GM23338 (cell line): ENCODE data around the gene ADAMTSL2. TPM values are rescaled to one million over a fixed set of nuclear protein-coding genes. Genes with fewer than 3 reads are reported as not detected.

ENCODE experiments used
- ATAC-seq: fragments of 200-7000 bp; cut with Tn5 transposase; 3 replicates; pipeline ENCODE4 v1.9.1; 2020
- DNase-seq: peaks from one replicate; pipeline ENCODE4 v3.0.0-alpha.2; 2015; ENCODE audit warnings: low spot score
- H2AFZ ChIP-seq: fragments of 200-600 bp; sonication (generic); 2 replicates; pipeline ENCODE4 v1.8.0; 2016; ENCODE audit warnings: antibody characterized with exemption, mild to moderate bottlenecking, moderate library complexity
- H3F3A ChIP-seq: fragments of 200-600 bp; sonication (generic); replicated peaks from 2 replicates; pipeline ENCODE4 v1.8.0; 2017; ENCODE audit warnings: antibody characterized with exemption, mixed run types, low read depth
- H3K27ac ChIP-seq: fragments of 200-600 bp; sonication (generic); 2 replicates; pipeline ENCODE4 v1.6.1; 2016; ENCODE audit warnings: low read depth
- H3K27me3 ChIP-seq: fragments of 200-600 bp; sonication (generic); 2 replicates; pipeline ENCODE4 v1.8.0; 2016; ENCODE audit warnings: mild to moderate bottlenecking, mixed run types, moderate library complexity; ENCODE audit not compliant: insufficient read depth
- H3K36me3 ChIP-seq: fragments of 200-600 bp; sonication (generic); 2 replicates; pipeline ENCODE4 v1.8.0; 2016; ENCODE audit warnings: mild to moderate bottlenecking; ENCODE audit not compliant: insufficient read depth
- H3K4me1 ChIP-seq: fragments of 200-600 bp; sonication (generic); 2 replicates; pipeline ENCODE4 v1.8.0; 2016; ENCODE audit warnings: mild to moderate bottlenecking, moderate library complexity; ENCODE audit not compliant: insufficient read depth
- H3K4me2 ChIP-seq: fragments of 200-600 bp; sonication (generic); 2 replicates; pipeline ENCODE4 v1.7.1; 2017; ENCODE audit warnings: mixed run types
- H3K4me3 ChIP-seq: fragments of 200-600 bp; sonication (generic); 2 replicates; pipeline ENCODE4 v1.6.1; 2016; ENCODE audit warnings: mixed run types
- H3K79me2 ChIP-seq: fragments of 200-600 bp; sonication (generic); replicated peaks from 2 replicates; pipeline ENCODE4 v1.8.0; 2017; ENCODE audit warnings: mild to moderate bottlenecking; ENCODE audit not compliant: insufficient read depth
- H3K9me2 ChIP-seq: fragments of 200-600 bp; sonication (generic); 2 replicates; pipeline ENCODE4 v1.8.0; 2017; ENCODE audit not compliant: insufficient read depth
- H4K20me1 ChIP-seq: fragments of 200-600 bp; sonication (generic); replicated peaks from 2 replicates; pipeline ENCODE4 v1.8.0; 2017; ENCODE audit warnings: mild to moderate bottlenecking; ENCODE audit not compliant: insufficient read depth
- H3K27ac Mint-ChIP-seq: 2 replicates; pipeline ENCODE4 v1.8.0; 2020; ENCODE audit warnings: inconsistent platforms, mild to moderate bottlenecking, moderate library complexity, mixed read lengths
- H3K27me3 Mint-ChIP-seq: 3 replicates; pipeline ENCODE4 v1.8.0; 2022; ENCODE audit warnings: low read depth, mild to moderate bottlenecking, moderate library complexity, mixed read lengths, inconsistent platforms; ENCODE audit not compliant: insufficient read depth, poor library complexity
- H3K36me3 Mint-ChIP-seq: 3 replicates; pipeline ENCODE4 v1.8.0; 2021; ENCODE audit warnings: low read depth, mild to moderate bottlenecking, inconsistent platforms, moderate library complexity, mixed read lengths
- H3K4me1 Mint-ChIP-seq: 3 replicates; pipeline ENCODE4 v1.8.0; 2020; ENCODE audit warnings: mild to moderate bottlenecking, inconsistent platforms, mixed read lengths
- H3K4me3 Mint-ChIP-seq: 3 replicates; pipeline ENCODE4 v1.8.0; 2021; ENCODE audit warnings: moderate library complexity, mild to moderate bottlenecking, inconsistent platforms, mixed read lengths
- H3K9me3 Mint-ChIP-seq: 3 replicates; pipeline ENCODE4 v1.8.0; 2020; ENCODE audit warnings: moderate library complexity, mild to moderate bottlenecking, inconsistent platforms, mixed read lengths
- CREB1 ChIP-seq: fragments of 250-450 bp; sonication (Bioruptor Pico); IDR thresholded peaks from 2 replicates; pipeline ENCODE4 v1.5.0; 2020; ENCODE audit warnings: low read depth, mild to moderate bottlenecking, moderate library complexity
- ETS1 ChIP-seq: IDR thresholded peaks from 2 replicates; pipeline ENCODE4 v1.6.1; 2016; ENCODE audit warnings: antibody characterized with exemption
- EZH2phosphoT487 ChIP-seq: fragments of 200-600 bp; sonication (generic); IDR thresholded peaks from one replicate; pipeline ENCODE4 v1.8.1; 2018; ENCODE audit warnings: antibody characterized with exemption; ENCODE audit not compliant: unreplicated experiment
- NANOG ChIP-seq: IDR thresholded peaks from 2 replicates; pipeline ENCODE4 v1.6.1; 2016; ENCODE audit warnings: antibody characterized with exemption, borderline replicate concordance
- POLR2AphosphoS5 ChIP-seq: IDR thresholded peaks from 2 replicates; pipeline ENCODE4 v1.6.1; 2016; ENCODE audit warnings: antibody characterized with exemption, low read depth
- ZNF114 ChIP-seq: fragments of 250-450 bp; sonication (Bioruptor Pico); IDR thresholded peaks from 2 replicates; pipeline ENCODE4 v1.5.0; 2020; ENCODE audit warnings: mild to moderate bottlenecking, moderate library complexity
- ZNF331 ChIP-seq: fragments of 250-450 bp; sonication (Bioruptor Pico); IDR thresholded peaks from 2 replicates; pipeline ENCODE4 v1.5.0; 2020; ENCODE audit warnings: low read depth, mild to moderate bottlenecking, moderate library complexity
- polyA plus RNA-seq: library from polyadenylated mRNA; unstranded; fragments of >200 nt; fragmentation: Nextera tagmentation; extraction: Ambion mirVana; gene quantifications from 2 replicates; pipeline ENCODE4 v1.2.1, GENCODE V29; 2016
- total RNA-seq: library from RNA; depleted of rRNA; stranded (reverse); fragments of >200 nt; shearing (Covaris generic); gene quantifications from 2 replicates; pipeline ENCODE4 v1.2.3, GENCODE V29; 2014
- TF ChIP-seq, protein P1 (sequence below): fragments of 250-450 bp; sonication (Bioruptor Pico); IDR thresholded peaks from 2 replicates; pipeline ENCODE4 v1.5.0; 2020; ENCODE audit warnings: mild to moderate bottlenecking, moderate library complexity

ADAMTSL2 gene
- total and polyA plus RNA-seq, 2 experiments from 2014 or later: 0.15 to 0.66 TPM

GRCh38 chr9:133527444-133527920, 7.0 kb upstream of the ADAMTSL2 start (continued):
- TF ChIP-seq EZH2phosphoT487 (no peak), ZNF331 (no peak), POLR2AphosphoS5 (no peak), NANOG (no peak), ZNF114 (CRISPR knock-in tag) (no peak), CREB1 (no peak)
- TF ChIP-seq, protein P1, sequence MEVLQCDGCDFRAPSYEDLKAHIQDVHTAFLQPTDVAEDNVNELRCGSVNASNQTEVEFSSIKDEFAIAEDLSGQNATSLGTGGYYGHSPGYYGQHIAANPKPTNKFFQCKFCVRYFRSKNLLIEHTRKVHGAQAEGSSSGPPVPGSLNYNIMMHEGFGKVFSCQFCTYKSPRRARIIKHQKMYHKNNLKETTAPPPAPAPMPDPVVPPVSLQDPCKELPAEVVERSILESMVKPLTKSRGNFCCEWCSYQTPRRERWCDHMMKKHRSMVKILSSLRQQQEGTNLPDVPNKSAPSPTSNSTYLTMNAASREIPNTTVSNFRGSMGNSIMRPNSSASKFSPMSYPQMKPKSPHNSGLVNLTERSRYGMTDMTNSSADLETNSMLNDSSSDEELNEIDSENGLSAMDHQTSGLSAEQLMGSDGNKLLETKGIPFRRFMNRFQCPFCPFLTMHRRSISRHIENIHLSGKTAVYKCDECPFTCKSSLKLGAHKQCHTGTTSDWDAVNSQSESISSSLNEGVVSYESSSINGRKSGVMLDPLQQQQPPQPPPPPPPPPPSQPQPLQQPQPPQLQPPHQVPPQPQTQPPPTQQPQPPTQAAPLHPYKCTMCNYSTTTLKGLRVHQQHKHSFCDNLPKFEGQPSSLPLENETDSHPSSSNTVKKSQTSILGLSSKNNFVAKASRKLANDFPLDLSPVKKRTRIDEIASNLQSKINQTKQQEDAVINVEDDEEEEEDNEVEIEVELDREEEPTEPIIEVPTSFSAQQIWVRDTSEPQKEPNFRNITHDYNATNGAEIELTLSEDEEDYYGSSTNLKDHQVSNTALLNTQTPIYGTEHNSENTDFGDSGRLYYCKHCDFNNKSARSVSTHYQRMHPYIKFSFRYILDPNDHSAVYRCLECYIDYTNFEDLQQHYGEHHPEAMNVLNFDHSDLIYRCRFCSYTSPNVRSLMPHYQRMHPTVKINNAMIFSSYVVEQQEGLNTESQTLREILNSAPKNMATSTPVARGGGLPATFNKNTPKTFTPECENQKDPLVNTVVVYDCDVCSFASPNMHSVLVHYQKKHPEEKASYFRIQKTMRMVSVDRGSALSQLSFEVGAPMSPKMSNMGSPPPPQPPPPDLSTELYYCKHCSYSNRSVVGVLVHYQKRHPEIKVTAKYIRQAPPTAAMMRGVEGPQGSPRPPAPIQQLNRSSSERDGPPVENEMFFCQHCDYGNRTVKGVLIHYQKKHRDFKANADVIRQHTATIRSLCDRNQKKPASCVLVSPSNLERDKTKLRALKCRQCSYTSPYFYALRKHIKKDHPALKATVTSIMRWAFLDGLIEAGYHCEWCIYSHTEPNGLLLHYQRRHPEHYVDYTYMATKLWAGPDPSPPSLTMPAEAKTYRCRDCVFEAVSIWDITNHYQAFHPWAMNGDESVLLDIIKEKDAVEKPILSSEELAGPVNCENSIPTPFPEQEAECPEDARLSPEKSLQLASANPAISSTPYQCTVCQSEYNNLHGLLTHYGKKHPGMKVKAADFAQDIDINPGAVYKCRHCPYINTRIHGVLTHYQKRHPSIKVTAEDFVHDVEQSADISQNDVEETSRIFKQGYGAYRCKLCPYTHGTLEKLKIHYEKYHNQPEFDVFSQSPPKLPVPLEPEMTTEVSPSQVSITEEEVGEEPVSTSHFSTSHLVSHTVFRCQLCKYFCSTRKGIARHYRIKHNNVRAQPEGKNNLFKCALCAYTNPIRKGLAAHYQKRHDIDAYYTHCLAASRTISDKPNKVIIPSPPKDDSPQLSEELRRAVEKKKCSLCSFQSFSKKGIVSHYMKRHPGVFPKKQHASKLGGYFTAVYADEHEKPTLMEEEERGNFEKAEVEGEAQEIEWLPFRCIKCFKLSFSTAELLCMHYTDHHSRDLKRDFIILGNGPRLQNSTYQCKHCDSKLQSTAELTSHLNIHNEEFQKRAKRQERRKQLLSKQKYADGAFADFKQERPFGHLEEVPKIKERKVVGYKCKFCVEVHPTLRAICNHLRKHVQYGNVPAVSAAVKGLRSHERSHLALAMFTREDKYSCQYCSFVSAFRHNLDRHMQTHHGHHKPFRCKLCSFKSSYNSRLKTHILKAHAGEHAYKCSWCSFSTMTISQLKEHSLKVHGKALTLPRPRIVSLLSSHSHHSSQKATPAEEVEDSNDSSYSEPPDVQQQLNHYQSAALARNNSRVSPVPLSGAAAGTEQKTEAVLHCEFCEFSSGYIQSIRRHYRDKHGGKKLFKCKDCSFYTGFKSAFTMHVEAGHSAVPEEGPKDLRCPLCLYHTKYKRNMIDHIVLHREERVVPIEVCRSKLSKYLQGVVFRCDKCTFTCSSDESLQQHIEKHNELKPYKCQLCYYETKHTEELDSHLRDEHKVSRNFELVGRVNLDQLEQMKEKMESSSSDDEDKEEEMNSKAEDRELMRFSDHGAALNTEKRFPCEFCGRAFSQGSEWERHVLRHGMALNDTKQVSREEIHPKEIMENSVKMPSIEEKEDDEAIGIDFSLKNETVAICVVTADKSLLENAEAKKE (CRISPR knock-in tag): no peak

- H2AFZ ChIP-seq: 0 out of 2 replicates have a peak overlapping the region, but pooled peaks have one; percentile 56
- H3K4me1 ChIP-seq: peaks cover 31% of the 10 kb centered on the region
- H3K36me3 Mint-ChIP-seq: no peaks in the 10 kb centered on the region; the same call in 2 of the 3 replicates
- ATAC-seq (peak; percentile 41), DNase-seq (peak; percentile 78)
- H3K36me3 ChIP-seq: no peaks in the 10 kb centered on the region
- H3K27me3 ChIP-seq: no peaks in the 10 kb centered on the region
- H3K9me2 ChIP-seq: no peaks in the 10 kb centered on the region
- peak overlapping the region; percentile 19; the same call in 1 of the 3 replicates for H3K4me3 Mint-ChIP-seq
- no peaks in the 10 kb centered on the region for H4K20me1 ChIP-seq
- no peaks in the 10 kb centered on the region for H3K9me3 Mint-ChIP-seq
- H3K27ac ChIP-seq: no peak overlapping the region
- no peaks in the 10 kb centered on the region for H3K79me2 ChIP-seq
- no peak overlapping the region for H3K4me3 ChIP-seq
- no peak for TF ChIP-seq POLR2AphosphoS5
- no peak for TF ChIP-seq ETS1
- H3K27ac Mint-ChIP-seq: no peak overlapping the region
- peaks cover 21% of the 10 kb centered on the region for H3K27me3 Mint-ChIP-seq
- H3F3A ChIP-seq: no peaks in the 10 kb centered on the region
- H3K4me2 ChIP-seq: peak overlapping the region; percentile 55; the same call in 1 of the 2 replicates
- H3K4me1 Mint-ChIP-seq: peaks cover 47% of the 10 kb centered on the region
Measured at GRCh38 chr9:133528001-133528875, 6.3 kb upstream of the ADAMTSL2 start.
